ENCODE measurements around the gene RGS12. TPM values are rescaled to one million over a fixed set of nuclear protein-coding genes. Genes with fewer than 3 reads are reported as not detected.

Gene RGS12
- total and polyA plus RNA-seq, 2 experiments from 2014 or later, result 8.0 to 19.0 TPM

- ATAC-seq (no peak), DNase-seq (ENCODE audit: low spot score) (no peak)
- H3K27ac Mint-ChIP-seq, result no peak overlapping the region
- H3K9me2 ChIP-seq (ENCODE audit: insufficient read depth), result no peaks in the 10 kb centered on the region
- H3K36me3 ChIP-seq (ENCODE audit: insufficient read depth), result no peaks in the 10 kb centered on the region
- TF ChIP-seq POLR2AphosphoS5 (IDR thresholded peaks at IDR 0.05; ENCODE audit: low read depth) (no peak), ZNF462 (CRISPR knock-in tag; IDR thresholded peaks at IDR 0.05) (no peak), EZH2phosphoT487 (IDR thresholded peaks at IDR 0.05; ENCODE audit: unreplicated experiment) (no peak), NANOG (IDR thresholded peaks at IDR 0.05; ENCODE audit: borderline replicate concordance) (no peak), JUNB (IDR thresholded peaks at IDR 0.05; ENCODE audit: unreplicated experiment) (no peak), CREB1 (CRISPR knock-in tag; IDR thresholded peaks at IDR 0.05; ENCODE audit: low read depth) (no peak), STAT1 (IDR thresholded peaks at IDR 0.05; ENCODE audit: unreplicated experiment) (no peak), ZNF114 (CRISPR knock-in tag; IDR thresholded peaks at IDR 0.05) (no peak), ZNF331 (CRISPR knock-in tag; IDR thresholded peaks at IDR 0.05; ENCODE audit: low read depth) (no peak), EZH2 (IDR thresholded peaks at IDR 0.05; ENCODE audit: low read depth, unreplicated experiment) (no peak), REST (IDR thresholded peaks at IDR 0.05; ENCODE audit: unreplicated experiment) (no peak)
- TF ChIP-seq, protein P1, sequence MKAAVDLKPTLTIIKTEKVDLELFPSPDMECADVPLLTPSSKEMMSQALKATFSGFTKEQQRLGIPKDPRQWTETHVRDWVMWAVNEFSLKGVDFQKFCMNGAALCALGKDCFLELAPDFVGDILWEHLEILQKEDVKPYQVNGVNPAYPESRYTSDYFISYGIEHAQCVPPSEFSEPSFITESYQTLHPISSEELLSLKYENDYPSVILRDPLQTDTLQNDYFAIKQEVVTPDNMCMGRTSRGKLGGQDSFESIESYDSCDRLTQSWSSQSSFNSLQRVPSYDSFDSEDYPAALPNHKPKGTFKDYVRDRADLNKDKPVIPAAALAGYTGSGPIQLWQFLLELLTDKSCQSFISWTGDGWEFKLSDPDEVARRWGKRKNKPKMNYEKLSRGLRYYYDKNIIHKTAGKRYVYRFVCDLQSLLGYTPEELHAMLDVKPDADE (IDR thresholded peaks at IDR 0.05), result no peak
- TF ChIP-seq, protein P2, sequence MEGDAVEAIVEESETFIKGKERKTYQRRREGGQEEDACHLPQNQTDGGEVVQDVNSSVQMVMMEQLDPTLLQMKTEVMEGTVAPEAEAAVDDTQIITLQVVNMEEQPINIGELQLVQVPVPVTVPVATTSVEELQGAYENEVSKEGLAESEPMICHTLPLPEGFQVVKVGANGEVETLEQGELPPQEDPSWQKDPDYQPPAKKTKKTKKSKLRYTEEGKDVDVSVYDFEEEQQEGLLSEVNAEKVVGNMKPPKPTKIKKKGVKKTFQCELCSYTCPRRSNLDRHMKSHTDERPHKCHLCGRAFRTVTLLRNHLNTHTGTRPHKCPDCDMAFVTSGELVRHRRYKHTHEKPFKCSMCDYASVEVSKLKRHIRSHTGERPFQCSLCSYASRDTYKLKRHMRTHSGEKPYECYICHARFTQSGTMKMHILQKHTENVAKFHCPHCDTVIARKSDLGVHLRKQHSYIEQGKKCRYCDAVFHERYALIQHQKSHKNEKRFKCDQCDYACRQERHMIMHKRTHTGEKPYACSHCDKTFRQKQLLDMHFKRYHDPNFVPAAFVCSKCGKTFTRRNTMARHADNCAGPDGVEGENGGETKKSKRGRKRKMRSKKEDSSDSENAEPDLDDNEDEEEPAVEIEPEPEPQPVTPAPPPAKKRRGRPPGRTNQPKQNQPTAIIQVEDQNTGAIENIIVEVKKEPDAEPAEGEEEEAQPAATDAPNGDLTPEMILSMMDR (conservative IDR thresholded peaks at IDR 0.05; ENCODE audit: low read depth in 2 of 2), result no peak
- H3K4me1 Mint-ChIP-seq, result peaks cover 5% of the 10 kb centered on the region; the same call in 1 of the 3 replicates
- peaks cover 8% of the 10 kb centered on the region for H3K27me3 Mint-ChIP-seq (ENCODE audit: insufficient read depth, low read depth, poor library complexity)
- no peaks in the 10 kb centered on the region for H3K27me3 ChIP-seq (ENCODE audit: insufficient read depth)
- no peaks in the 10 kb centered on the region for H3K9me3 Mint-ChIP-seq
- no peak overlapping the region for H3K4me2 ChIP-seq
- H3K4me3 ChIP-seq, result no peak overlapping the region
- no peaks in the 10 kb centered on the region for H3F3A ChIP-seq (replicated peaks; ENCODE audit: low read depth)
- no peak overlapping the region for H2AFZ ChIP-seq
- no peak overlapping the region for H3K27ac ChIP-seq (ENCODE audit: low read depth)
- no peaks in the 10 kb centered on the region; the same call in 1 of the 2 replicates for H4K20me1 ChIP-seq (replicated peaks; ENCODE audit: insufficient read depth)
- H3K4me3 Mint-ChIP-seq, result no peak overlapping the region
- no peaks in the 10 kb centered on the region for H3K36me3 Mint-ChIP-seq (ENCODE audit: low read depth)
- peaks cover under 1% of the 10 kb centered on the region; the same call in 1 of the 2 replicates for H3K79me2 ChIP-seq (replicated peaks; ENCODE audit: insufficient read depth)
- H3K4me1 ChIP-seq (ENCODE audit: insufficient read depth), result no peaks in the 10 kb centered on the region
Measured at GRCh38 chr4:3334316-3334715, 41.5 kb downstream of the RGS12 start.

All from GM23338 (cell line).